ENCODE measurements around the gene NUDT14.

Gene NUDT14

GRCh38 chr14:105187935-105188524 is 6.9 kb upstream of the NUDT14 start:
- DNase-seq (ENCODE audit: low read depth in 1 of 2, low spot score in 1 of 2): peak; percentile 63 to 64
- in situ Hi-C loops (cut with HindIII; ENCODE audit: low pct_unique_long_range_greater_than_20kb, low sequenced_read_pairs): no loop called here
- no peak for TF ChIP-seq JUND (IDR thresholded peaks at IDR 0.05; ENCODE audit: low read depth)

- in situ Hi-C loops (cut with HindIII; ENCODE audit: low pct_unique_long_range_greater_than_20kb, low sequenced_read_pairs): no loop called here
- peak; percentile 73 to 81 for DNase-seq (ENCODE audit: low read depth in 1 of 2, low spot score in 1 of 2)
- TF ChIP-seq JUND (IDR thresholded peaks at IDR 0.05; ENCODE audit: low read depth): no peak
Observed at GRCh38 chr14:105187116-105187515, 6.0 kb upstream of the NUDT14 start.

- TF ChIP-seq JUND (IDR thresholded peaks at IDR 0.05; ENCODE audit: low read depth): no peak
- in situ Hi-C loops (cut with HindIII; ENCODE audit: low pct_unique_long_range_greater_than_20kb, low sequenced_read_pairs): no loop called here
- DNase-seq (ENCODE audit: low read depth in 1 of 2, low spot score in 1 of 2): no peak
Observed at GRCh38 chr14:105185973-105186372, 4.9 kb upstream of the NUDT14 start.

GRCh38 chr14:105185001-105185400 is 3.9 kb upstream of the NUDT14 start:
- TF ChIP-seq JUND (IDR thresholded peaks at IDR 0.05; ENCODE audit: low read depth): no peak

GRCh38 chr14:105184461-105184860 is 3.3 kb upstream of the NUDT14 start:
- DNase-seq (ENCODE audit: low read depth in 1 of 2, low spot score in 1 of 2): no peak
- TF ChIP-seq JUND (IDR thresholded peaks at IDR 0.05; ENCODE audit: low read depth): no peak
- in situ Hi-C loops (cut with HindIII; ENCODE audit: low pct_unique_long_range_greater_than_20kb, low sequenced_read_pairs): no loop called here

More at GRCh38 chr14:105185001-105185400, 3.9 kb upstream of the NUDT14 start:
- in situ Hi-C loops (cut with HindIII; ENCODE audit: low pct_unique_long_range_greater_than_20kb, low sequenced_read_pairs): no loop called here
- no peak for DNase-seq (ENCODE audit: low read depth in 1 of 2, low spot score in 1 of 2)

- no peak for TF ChIP-seq JUND (IDR thresholded peaks at IDR 0.05; ENCODE audit: low read depth)
- DNase-seq (ENCODE audit: low read depth in 1 of 2, low spot score in 1 of 2): peak in 1 of 2 experiments; percentile 52
- in situ Hi-C loops (cut with HindIII; ENCODE audit: low pct_unique_long_range_greater_than_20kb, low sequenced_read_pairs): no loop called here
Observed at GRCh38 chr14:105182296-105183020, 1.3 kb upstream of the NUDT14 start.

- in situ Hi-C loops (cut with HindIII; ENCODE audit: low pct_unique_long_range_greater_than_20kb, low sequenced_read_pairs): no loop called here
- no peak for TF ChIP-seq JUND (IDR thresholded peaks at IDR 0.05; ENCODE audit: low read depth)
- DNase-seq (ENCODE audit: low read depth in 1 of 2, low spot score in 1 of 2): no peak
Observed at GRCh38 chr14:105181549-105182295, 610 bp upstream of the NUDT14 start.

GRCh38 chr14:105179191-105179590 is 1.9 kb downstream of the NUDT14 start:
- TF ChIP-seq JUND (IDR thresholded peaks at IDR 0.05; ENCODE audit: low read depth): no peak
- in situ Hi-C loops (cut with HindIII; ENCODE audit: low pct_unique_long_range_greater_than_20kb, low sequenced_read_pairs): no loop called here
- no peak for DNase-seq (ENCODE audit: low read depth in 1 of 2, low spot score in 1 of 2)

- in situ Hi-C loops (cut with HindIII; ENCODE audit: low pct_unique_long_range_greater_than_20kb, low sequenced_read_pairs): no loop called here
- no peak for DNase-seq (ENCODE audit: low read depth in 1 of 2, low spot score in 1 of 2)
- TF ChIP-seq JUND (IDR thresholded peaks at IDR 0.05; ENCODE audit: low read depth): no peak
Observed at GRCh38 chr14:105178868-105179140, 2.3 kb downstream of the NUDT14 start.

- TF ChIP-seq JUND (IDR thresholded peaks at IDR 0.05; ENCODE audit: low read depth): no peak
- no peak for DNase-seq (ENCODE audit: low read depth in 1 of 2, low spot score in 1 of 2)
- in situ Hi-C loops (cut with HindIII; ENCODE audit: low pct_unique_long_range_greater_than_20kb, low sequenced_read_pairs): no loop called here
Observed at GRCh38 chr14:105178069-105178867, 2.8 kb downstream of the NUDT14 start.

- in situ Hi-C loops (cut with HindIII; ENCODE audit: low pct_unique_long_range_greater_than_20kb, low sequenced_read_pairs): no loop called here
- no peak for TF ChIP-seq JUND (IDR thresholded peaks at IDR 0.05; ENCODE audit: low read depth)
- no peak for DNase-seq (ENCODE audit: low read depth in 1 of 2, low spot score in 1 of 2)
Observed at GRCh38 chr14:105177082-105177481, 4.0 kb downstream of the NUDT14 start.

- no peak for TF ChIP-seq JUND (IDR thresholded peaks at IDR 0.05; ENCODE audit: low read depth)
- in situ Hi-C loops (cut with HindIII; ENCODE audit: low pct_unique_long_range_greater_than_20kb, low sequenced_read_pairs): no loop called here
- no peak for DNase-seq (ENCODE audit: low read depth in 1 of 2, low spot score in 1 of 2)
Observed at GRCh38 chr14:105176513-105176912, 4.6 kb downstream of the NUDT14 start.

All from T47D (cell line).